Stomach smooth muscle (tissue), 2 donors: ENCODE results near the gene FAM241B.

ENCODE experiments used
- H3K27ac ChIP-seq: one replicate; pipeline ENCODE4 v1.7.0; 2013; ENCODE audit warnings: mild to moderate bottlenecking, low read length, inconsistent platforms
- H3K27me3 ChIP-seq, 2 donors: one replicate each; pipeline ENCODE4 v1.7.0; 2013; ENCODE audit warnings: low read length in 2 of 2; ENCODE audit not compliant: insufficient read depth in 2 of 2, control insufficient read depth in 1 of 2
- H3K36me3 ChIP-seq, 2 donors: one replicate each; pipeline ENCODE4 v1.7.0; 2013; ENCODE audit warnings: low read length in 2 of 2; ENCODE audit not compliant: control insufficient read depth in 2 of 2, insufficient read depth in 2 of 2
- H3K4me1 ChIP-seq: one replicate; pipeline ENCODE4 v1.7.0; 2013; ENCODE audit warnings: low read length; ENCODE audit not compliant: control insufficient read depth, insufficient read depth
- H3K4me3 ChIP-seq, 2 donors: one replicate each; pipeline ENCODE4 v1.7.0; 2013; ENCODE audit warnings: low read length in 2 of 2
- H3K9ac ChIP-seq, 2 donors: one replicate each; pipeline ENCODE4 v1.7.0; 2013; ENCODE audit warnings: low read length in 2 of 2, mild to moderate bottlenecking in 1 of 2
- H3K9me3 ChIP-seq, 2 donors: one replicate each; pipeline ENCODE4 v1.7.0; 2013; ENCODE audit warnings: low read length in 2 of 2; ENCODE audit not compliant: control insufficient read depth in 2 of 2
- donor health status: healthy.
- donor health status: Pancreatic carcinoma.

Gene FAM241B

GRCh38 chr10:69629897-69630650 lies at the start of gene FAM241B:
TSS of gene FAM241B (plus strand) at chr10:69630247. CDS start at chr10:69631744, 1,497 bp downstream.
- Histone ChIP-seq H3K36me3 (peaks cover 0 to 2% of the 10 kb centered on the region in 2 donors), H3K9me3 (no peaks in the 10 kb centered on the region), H3K4me3 (peak within 1 kb of the TSS; percentile 53 to 74), H3K9ac (peak within 1 kb of the TSS; percentile 50 to 64), H3K27ac (no peak within 1 kb of the TSS), H3K27me3 (no peaks in the 10 kb centered on the region), H3K4me1 (peaks cover 14% of the 10 kb centered on the region)

- Histone ChIP-seq H3K9me3 (no peaks in the 10 kb centered on the region), H3K27me3 (peaks cover 9 to 29% of the 10 kb centered on the region in 2 donors), H3K9ac (no peak overlapping the region), H3K4me3 (no peak overlapping the region), H3K27ac (no peak overlapping the region), H3K4me1 (no peaks in the 10 kb centered on the region), H3K36me3 (no peaks in the 10 kb centered on the region)
Measured at GRCh38 chr10:69580435-69580834, 49.6 kb upstream of the FAM241B start.

GRCh38 chr10:69583106-69583505 lies 46.9 kb upstream of the FAM241B start:
- Histone ChIP-seq H3K4me3 (no peak overlapping the region), H3K27me3 (peaks cover 6 to 19% of the 10 kb centered on the region in 2 donors), H3K36me3 (no peaks in the 10 kb centered on the region), H3K27ac (no peak overlapping the region), H3K9ac (no peak overlapping the region), H3K9me3 (no peaks in the 10 kb centered on the region), H3K4me1 (no peaks in the 10 kb centered on the region)

- Histone ChIP-seq H3K27ac (no peak overlapping the region), H3K9ac (no peak overlapping the region), H3K4me3 (no peak overlapping the region), H3K27me3 (peaks cover 6 to 13% of the 10 kb centered on the region in 2 donors), H3K36me3 (no peaks in the 10 kb centered on the region), H3K4me1 (no peaks in the 10 kb centered on the region), H3K9me3 (no peaks in the 10 kb centered on the region)
Measured at GRCh38 chr10:69584624-69585023, 45.4 kb upstream of the FAM241B start.

GRCh38 chr10:69588358-69588757 lies 41.7 kb upstream of the FAM241B start:
- Histone ChIP-seq H3K9me3 (no peaks in the 10 kb centered on the region), H3K27me3 (peaks cover 0 to 4% of the 10 kb centered on the region in 2 donors), H3K27ac (no peak overlapping the region), H3K4me3 (no peak overlapping the region), H3K9ac (no peak overlapping the region), H3K4me1 (no peaks in the 10 kb centered on the region), H3K36me3 (no peaks in the 10 kb centered on the region)

GRCh38 chr10:69600761-69601330 lies 29.2 kb upstream of the FAM241B start:
- Histone ChIP-seq H3K27ac (no peak overlapping the region), H3K9ac (no peak overlapping the region), H3K27me3 (peaks cover 12 to 16% of the 10 kb centered on the region in 2 donors), H3K36me3 (no peaks in the 10 kb centered on the region), H3K4me3 (no peak overlapping the region), H3K4me1 (no peaks in the 10 kb centered on the region), H3K9me3 (peaks cover 0 to 9% of the 10 kb centered on the region in 2 donors)

GRCh38 chr10:69609077-69609476 lies 21.0 kb upstream of the FAM241B start:
- Histone ChIP-seq H3K4me3 (no peak overlapping the region), H3K27ac (no peak overlapping the region), H3K4me1 (no peaks in the 10 kb centered on the region), H3K27me3 (peaks cover 1 to 3% of the 10 kb centered on the region in 2 donors), H3K36me3 (no peaks in the 10 kb centered on the region), H3K9me3 (peaks cover 0 to 4% of the 10 kb centered on the region in 2 donors), H3K9ac (no peak overlapping the region)

GRCh38 chr10:69612760-69613159 lies 17.3 kb upstream of the FAM241B start:
- H3K9me3 ChIP-seq = peaks cover 0 to 4% of the 10 kb centered on the region in 2 donors
- no peaks in the 10 kb centered on the region for H3K27me3 ChIP-seq
- H3K4me1 ChIP-seq = no peaks in the 10 kb centered on the region
- H3K9ac ChIP-seq = no peak overlapping the region
- no peaks in the 10 kb centered on the region for H3K36me3 ChIP-seq
- no peak overlapping the region for H3K27ac ChIP-seq
- no peak overlapping the region for H3K4me3 ChIP-seq

- Histone ChIP-seq H3K27me3 (peaks cover 0 to 2% of the 10 kb centered on the region in 2 donors), H3K27ac (no peak overlapping the region)
Measured at GRCh38 chr10:69614130-69614529, 15.9 kb upstream of the FAM241B start.

GRCh38 chr10:69616358-69616757 lies 13.7 kb upstream of the FAM241B start:
- Histone ChIP-seq H3K27ac (no peak overlapping the region), H3K9me3 (no peaks in the 10 kb centered on the region), H3K27me3 (peaks cover 5 to 6% of the 10 kb centered on the region in 2 donors), H3K9ac (no peak overlapping the region), H3K4me3 (no peak overlapping the region), H3K4me1 (no peaks in the 10 kb centered on the region), H3K36me3 (no peaks in the 10 kb centered on the region)

More at GRCh38 chr10:69614130-69614529, 15.9 kb upstream of the FAM241B start:
- H3K36me3 ChIP-seq = no peaks in the 10 kb centered on the region
- H3K9ac ChIP-seq = no peak overlapping the region
- no peaks in the 10 kb centered on the region for H3K4me1 ChIP-seq
- H3K4me3 ChIP-seq = no peak overlapping the region
- H3K9me3 ChIP-seq = peaks cover 0 to 4% of the 10 kb centered on the region in 2 donors

GRCh38 chr10:69618746-69619145 lies 11.3 kb upstream of the FAM241B start:
- Histone ChIP-seq H3K27me3 (peaks cover 5 to 6% of the 10 kb centered on the region in 2 donors), H3K4me1 (no peaks in the 10 kb centered on the region), H3K36me3 (no peaks in the 10 kb centered on the region), H3K4me3 (no peak overlapping the region), H3K9me3 (no peaks in the 10 kb centered on the region), H3K9ac (no peak overlapping the region), H3K27ac (no peak overlapping the region)
